NOMO-1 treated with DMSO at 0.1 percent for 48 hours (cell line): ENCODE results near the gene KAT2B.

Source experiments
- DNase-seq: peaks from one replicate; lab custom pipeline; 2025; ENCODE audit not compliant: unreplicated experiment; lab: John Stamatoyannopoulos, UW

Gene KAT2B

GRCh38 chr3:20141851-20142250, 101.6 kb downstream of the KAT2B start:
- no peak for DNase-seq

- no peak for DNase-seq
Observed at GRCh38 chr3:20142517-20142916, 102.3 kb downstream of the KAT2B start.

GRCh38 chr3:20143519-20143918, 103.3 kb downstream of the KAT2B start:
- no peak for DNase-seq

- no peak for DNase-seq
Observed at GRCh38 chr3:20145874-20146273, 105.6 kb downstream of the KAT2B start.

- no peak for DNase-seq
Observed at GRCh38 chr3:20146301-20146700, 106.1 kb downstream of the KAT2B start.

GRCh38 chr3:20147361-20147760, 107.1 kb downstream of the KAT2B start:
- no peak for DNase-seq

- no peak for DNase-seq
Observed at GRCh38 chr3:20148466-20148865, 108.2 kb downstream of the KAT2B start.

- no peak for DNase-seq
Observed at GRCh38 chr3:20154078-20154477, 113.8 kb downstream of the KAT2B start.

- no peak for DNase-seq
Observed at GRCh38 chr3:20154928-20155327, 114.7 kb downstream of the KAT2B start.

- DNase-seq, result peak; percentile 47
Observed at GRCh38 chr3:20160230-20160629, 120.0 kb downstream of the KAT2B start.

GRCh38 chr3:20161714-20162113, 121.5 kb downstream of the KAT2B start:
- no peak for DNase-seq

GRCh38 chr3:20173844-20174410, 133.7 kb downstream of the KAT2B start:
- DNase-seq, result no peak

GRCh38 chr3:20181276-20181675, 141.0 kb downstream of the KAT2B start:
- DNase-seq, result no peak

GRCh38 chr3:20182206-20182605, 142.0 kb downstream of the KAT2B start:
- no peak for DNase-seq

GRCh38 chr3:20185331-20185678, 145.1 kb downstream of the KAT2B start:
- DNase-seq, result peak; percentile 33

GRCh38 chr3:20185679-20186599, 145.7 kb downstream of the KAT2B start, which contains the start of gene SGO1:
TSS of gene SGO1 (minus strand) at chr3:20186206. CDS start at chr3:20184027, 2,179 bp downstream.
- peak; percentile 98 for DNase-seq

GRCh38 chr3:20186600-20187004, 146.4 kb downstream of the KAT2B start:
- no peak for DNase-seq

- DNase-seq, result no peak
Observed at GRCh38 chr3:20190991-20191390, 150.7 kb downstream of the KAT2B start.

- DNase-seq, result no peak
Observed at GRCh38 chr3:20194793-20195460, 154.7 kb downstream of the KAT2B start.

GRCh38 chr3:20197775-20198174, 157.5 kb downstream of the KAT2B start:
- no peak for DNase-seq

- DNase-seq, result no peak
Observed at GRCh38 chr3:20201143-20201542, 160.9 kb downstream of the KAT2B start.
